Neural progenitor cell (in vitro differentiated cells): ENCODE data around the gene UTP3. TPM values are rescaled to one million over a fixed set of nuclear protein-coding genes. Genes with fewer than 3 reads are reported as not detected.

ENCODE experiments used
- DNase-seq: peaks from one replicate; pipeline ENCODE4 v3.0.0-alpha.2; 2016; ENCODE audit warnings: low spot score
- H2AFZ ChIP-seq: fragments of 200-600 bp; sonication (generic); replicated peaks from 2 replicates; pipeline ENCODE4 v1.6.1; 2016; ENCODE audit warnings: antibody characterized with exemption
- H3F3A ChIP-seq: fragments of 200-600 bp; sonication (generic); 2 replicates; pipeline ENCODE4 v1.6.1; 2016; ENCODE audit warnings: antibody characterized with exemption, low read depth
- H3K27ac ChIP-seq: fragments of 200-600 bp; sonication (generic); 2 replicates; pipeline ENCODE4 v1.5.1; 2016; ENCODE audit warnings: mild to moderate bottlenecking
- H3K27me3 ChIP-seq: fragments of 200-600 bp; sonication (generic); 2 replicates; pipeline ENCODE4 v1.6.1; 2016; ENCODE audit warnings: mild to moderate bottlenecking, moderate library complexity
- H3K36me3 ChIP-seq: fragments of 200-600 bp; sonication (generic); 2 replicates; pipeline ENCODE4 v1.5.1; 2016
- H3K4me1 ChIP-seq: fragments of 200-600 bp; sonication (generic); 2 replicates; pipeline ENCODE4 v1.6.1; 2016; ENCODE audit warnings: mixed run types
- H3K4me2 ChIP-seq: fragments of 200-600 bp; sonication (generic); 2 replicates; pipeline ENCODE4 v1.6.1; 2016
- H3K4me3 ChIP-seq: fragments of 200-600 bp; sonication (generic); 2 replicates; pipeline ENCODE4 v1.5.1; 2016
- H3K79me2 ChIP-seq: fragments of 200-600 bp; sonication (generic); 2 replicates; pipeline ENCODE4 v1.6.1; 2016; ENCODE audit warnings: low read depth
- H3K9ac ChIP-seq: fragments of 200-600 bp; sonication (generic); 2 replicates; pipeline ENCODE4 v1.6.1; 2016
- H3K9me3 ChIP-seq: fragments of 200-600 bp; sonication (generic); 2 replicates; pipeline ENCODE4 v1.5.1; 2016; ENCODE audit warnings: low read depth
- H4K20me1 ChIP-seq: fragments of 200-600 bp; sonication (generic); 2 replicates; pipeline ENCODE4 v1.6.1; 2016; ENCODE audit warnings: low read depth
- H3K27ac Mint-ChIP-seq: 3 replicates; pipeline ENCODE4 v1.8.0; 2021; ENCODE audit warnings: mixed read lengths
- H3K27me3 Mint-ChIP-seq: 2 replicates; pipeline ENCODE4 v1.8.0; 2022; ENCODE audit warnings: low read depth, mild to moderate bottlenecking, inconsistent platforms, moderate library complexity, mixed read lengths; ENCODE audit not compliant: insufficient read depth
- H3K36me3 Mint-ChIP-seq: 3 replicates; pipeline ENCODE4 v1.8.0; 2021; ENCODE audit warnings: mixed read lengths
- H3K4me1 Mint-ChIP-seq: 3 replicates; pipeline ENCODE4 v1.8.0; 2021; ENCODE audit warnings: mixed read lengths
- H3K4me3 Mint-ChIP-seq: 3 replicates; pipeline ENCODE4 v1.8.0; 2021; ENCODE audit warnings: mild to moderate bottlenecking, moderate library complexity, mixed read lengths
- H3K9me3 Mint-ChIP-seq: 3 replicates; pipeline ENCODE4 v1.8.0; 2020; ENCODE audit warnings: mixed read lengths
- EZH2 ChIP-seq: fragments of 200-600 bp; sonication (generic); IDR thresholded peaks from 2 replicates; pipeline ENCODE4 v1.6.1; 2017; ENCODE audit warnings: antibody characterized with exemption, mild to moderate bottlenecking, moderate library complexity
- EZH2phosphoT487 ChIP-seq: fragments of 200-600 bp; sonication (generic); IDR thresholded peaks from 2 replicates; pipeline ENCODE4 v1.6.1; 2017; ENCODE audit warnings: antibody characterized with exemption
- total RNA-seq: library from RNA; depleted of rRNA; stranded (reverse); fragments of >200 nt; gene quantifications from 2 replicates; pipeline ENCODE4 v1.2.3, GENCODE V29; 2015; ENCODE audit warnings: low replicate concordance
- TF ChIP-seq, protein P1 (sequence below): fragments of 200-600 bp; sonication (generic); IDR thresholded peaks from 2 replicates; pipeline ENCODE4 v1.5.1; 2017; ENCODE audit warnings: antibody characterized with exemption, mild to moderate bottlenecking

Gene UTP3
- total RNA-seq, 1 donor from 2014 or later, result 19.8 TPM

GRCh38 chr4:70718811-70719604, 30.7 kb downstream of the UTP3 start:
- DNase-seq, result no peak
- peaks cover 14% of the 10 kb centered on the region for H3K4me1 ChIP-seq
- H3F3A ChIP-seq, result no peaks in the 10 kb centered on the region
- H3K27ac ChIP-seq, result no peak overlapping the region
- H3K4me3 ChIP-seq, result no peak overlapping the region
- Mint-ChIP-seq H3K36me3 (peaks cover 9% of the 10 kb centered on the region), H3K4me1 (peaks cover 20% of the 10 kb centered on the region), H3K9me3 (peaks cover 5% of the 10 kb centered on the region), H3K4me3 (no peak overlapping the region), H3K27ac (no peak overlapping the region), H3K27me3 (peaks cover 7% of the 10 kb centered on the region)
- no peaks in the 10 kb centered on the region for H3K27me3 ChIP-seq
- no peaks in the 10 kb centered on the region for H3K9me3 ChIP-seq
- H3K79me2 ChIP-seq, result peaks cover 84% of the 10 kb centered on the region
- H3K9ac ChIP-seq, result no peak overlapping the region
- TF ChIP-seq EZH2phosphoT487 (no peak), EZH2 (no peak)
- TF ChIP-seq, protein P1, sequence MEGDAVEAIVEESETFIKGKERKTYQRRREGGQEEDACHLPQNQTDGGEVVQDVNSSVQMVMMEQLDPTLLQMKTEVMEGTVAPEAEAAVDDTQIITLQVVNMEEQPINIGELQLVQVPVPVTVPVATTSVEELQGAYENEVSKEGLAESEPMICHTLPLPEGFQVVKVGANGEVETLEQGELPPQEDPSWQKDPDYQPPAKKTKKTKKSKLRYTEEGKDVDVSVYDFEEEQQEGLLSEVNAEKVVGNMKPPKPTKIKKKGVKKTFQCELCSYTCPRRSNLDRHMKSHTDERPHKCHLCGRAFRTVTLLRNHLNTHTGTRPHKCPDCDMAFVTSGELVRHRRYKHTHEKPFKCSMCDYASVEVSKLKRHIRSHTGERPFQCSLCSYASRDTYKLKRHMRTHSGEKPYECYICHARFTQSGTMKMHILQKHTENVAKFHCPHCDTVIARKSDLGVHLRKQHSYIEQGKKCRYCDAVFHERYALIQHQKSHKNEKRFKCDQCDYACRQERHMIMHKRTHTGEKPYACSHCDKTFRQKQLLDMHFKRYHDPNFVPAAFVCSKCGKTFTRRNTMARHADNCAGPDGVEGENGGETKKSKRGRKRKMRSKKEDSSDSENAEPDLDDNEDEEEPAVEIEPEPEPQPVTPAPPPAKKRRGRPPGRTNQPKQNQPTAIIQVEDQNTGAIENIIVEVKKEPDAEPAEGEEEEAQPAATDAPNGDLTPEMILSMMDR, result no peak
- H4K20me1 ChIP-seq, result no peaks in the 10 kb centered on the region
- H3K36me3 ChIP-seq, result no peaks in the 10 kb centered on the region
- H2AFZ ChIP-seq, result no peak overlapping the region
- no peak overlapping the region for H3K4me2 ChIP-seq

- Mint-ChIP-seq H3K4me3 (peak within 1 kb of the TSS; percentile 89), H3K27me3 (peaks cover 5% of the 10 kb centered on the region), H3K27ac (peak within 1 kb of the TSS; percentile 96), H3K9me3 (no peaks in the 10 kb centered on the region), H3K4me1 (peaks cover 27% of the 10 kb centered on the region), H3K36me3 (peaks cover 9% of the 10 kb centered on the region)
- H3K4me1 ChIP-seq, result peaks cover 14% of the 10 kb centered on the region
- TF ChIP-seq, protein P1, result no peak
- TF ChIP-seq EZH2 (no peak), EZH2phosphoT487 (no peak)
- no peaks in the 10 kb centered on the region for H3K36me3 ChIP-seq
- no peak within 1 kb of the TSS for H3K27ac ChIP-seq
- no peaks in the 10 kb centered on the region for H3F3A ChIP-seq
- peak; percentile 48 for DNase-seq
- no peak within 1 kb of the TSS for H3K9ac ChIP-seq
- H3K27me3 ChIP-seq, result no peaks in the 10 kb centered on the region
- no peaks in the 10 kb centered on the region for H4K20me1 ChIP-seq
- H3K4me3 ChIP-seq, result peak within 1 kb of the TSS; percentile 0
- peak within 1 kb of the TSS; percentile 19 for H2AFZ ChIP-seq
- H3K79me2 ChIP-seq, result peaks cover 72% of the 10 kb centered on the region
- H3K4me2 ChIP-seq, result peak within 1 kb of the TSS; percentile 36
- no peaks in the 10 kb centered on the region for H3K9me3 ChIP-seq
Measured at GRCh38 chr4:70721747-70722146, 33.4 kb downstream of the UTP3 start, which contains the start of gene RUFY3. TSS of gene RUFY3 (plus strand) at chr4:70721964. CDS start at chr4:70722574, 610 bp downstream.

- Mint-ChIP-seq H3K36me3 (peaks cover 11% of the 10 kb centered on the region), H3K27me3 (peaks cover 5% of the 10 kb centered on the region), H3K9me3 (no peaks in the 10 kb centered on the region), H3K27ac (peak overlapping the region; percentile 96), H3K4me1 (peaks cover 27% of the 10 kb centered on the region), H3K4me3 (peak overlapping the region; percentile 89)
- H2AFZ ChIP-seq, result peak overlapping the region; percentile 19
- H3F3A ChIP-seq, result no peaks in the 10 kb centered on the region
- H3K9me3 ChIP-seq, result no peaks in the 10 kb centered on the region
- H3K27me3 ChIP-seq, result no peaks in the 10 kb centered on the region
- TF ChIP-seq, protein P1, result no peak
- no peak for TF ChIP-seq EZH2
- no peak for TF ChIP-seq EZH2phosphoT487
- H3K27ac ChIP-seq, result no peak overlapping the region
- no peaks in the 10 kb centered on the region for H3K36me3 ChIP-seq
- H3K4me3 ChIP-seq, result peak overlapping the region; percentile 0
- peaks cover 14% of the 10 kb centered on the region for H3K4me1 ChIP-seq
- DNase-seq, result no peak
- no peak overlapping the region for H3K9ac ChIP-seq
- peak overlapping the region; percentile 36 for H3K4me2 ChIP-seq
- H4K20me1 ChIP-seq, result no peaks in the 10 kb centered on the region
- H3K79me2 ChIP-seq, result peaks cover 71% of the 10 kb centered on the region
Measured at GRCh38 chr4:70722199-70722791, 34.0 kb downstream of the UTP3 start.
